ENCODE measurements around the gene LPCAT3.
"Not testable (repeated sequence)": the region's sequence is repeated elsewhere in the genome, so short reads cannot be mapped to it uniquely, and the experiment has no call there.

The LPCAT3 gene

GRCh38 chr12:7018350-7019042 is at the start of gene LPCAT3:
Gene LPCAT3 (minus strand): TSS chr12:7018476. CDS start chr12:7018424, 52 bp downstream.
- DNase-seq (ENCODE audit: low read depth) = peak; percentile 94

GRCh38 chr12:7067096-7067495 is 48.8 kb upstream of the LPCAT3 start:
- no peak for DNase-seq (ENCODE audit: low read depth)

DNA sequence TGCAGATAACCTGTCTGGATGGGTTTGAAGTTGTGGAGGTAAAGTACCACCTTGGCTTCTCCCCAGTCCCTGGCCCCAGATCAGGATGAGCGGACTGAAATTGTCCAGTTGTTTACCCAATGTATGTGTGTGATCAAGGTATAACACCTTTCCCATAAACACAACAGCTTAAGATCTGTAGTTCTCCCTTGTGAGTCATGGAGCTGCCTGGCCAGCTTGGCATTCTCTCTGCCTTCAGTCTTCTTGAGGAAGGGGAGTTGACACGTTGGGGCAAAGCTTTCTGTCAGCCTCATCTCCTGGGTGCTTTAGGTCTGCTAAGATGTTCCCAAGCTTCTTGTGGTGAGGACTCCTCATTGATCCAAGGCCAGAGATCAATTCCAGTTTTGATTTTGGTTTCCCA is 48.3 kb upstream of the LPCAT3 start:
- DNase-seq (ENCODE audit: low read depth) = no peak

DNA sequence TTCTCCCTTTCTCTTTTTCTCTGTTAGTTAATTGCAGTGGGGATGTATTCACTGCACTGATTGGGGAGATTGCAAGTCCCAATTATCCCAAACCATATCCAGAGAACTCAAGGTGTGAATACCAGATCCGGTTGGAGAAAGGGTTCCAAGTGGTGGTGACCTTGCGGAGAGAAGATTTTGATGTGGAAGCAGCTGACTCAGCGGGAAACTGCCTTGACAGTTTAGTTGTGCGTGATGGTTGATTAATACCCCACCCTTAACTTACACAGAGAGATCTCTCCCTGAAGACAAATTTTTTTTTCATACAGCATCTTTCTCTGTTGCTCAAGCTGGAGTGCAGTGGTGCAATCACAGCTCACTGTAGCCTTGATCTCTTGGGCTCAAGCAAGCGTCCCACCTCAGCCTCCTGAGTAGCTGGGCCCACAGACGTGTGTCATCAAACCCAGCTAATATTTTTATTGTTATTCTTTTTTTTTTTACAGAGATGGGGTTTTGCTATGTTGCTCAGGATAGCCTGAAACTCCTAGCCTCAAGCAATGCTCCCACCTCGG is 46.9 kb upstream of the LPCAT3 start:
- DNase-seq (ENCODE audit: low read depth) = no peak

- no peak for DNase-seq (ENCODE audit: low read depth)
Measured at GRCh38 chr12:7064516-7064915, 46.2 kb upstream of the LPCAT3 start.

GRCh38 chr12:7061596-7061995 is 43.3 kb upstream of the LPCAT3 start:
- DNase-seq (ENCODE audit: low read depth) = no peak

- DNase-seq (ENCODE audit: low read depth) = no peak
Measured at GRCh38 chr12:7061138-7061537, 42.9 kb upstream of the LPCAT3 start.

DNA sequence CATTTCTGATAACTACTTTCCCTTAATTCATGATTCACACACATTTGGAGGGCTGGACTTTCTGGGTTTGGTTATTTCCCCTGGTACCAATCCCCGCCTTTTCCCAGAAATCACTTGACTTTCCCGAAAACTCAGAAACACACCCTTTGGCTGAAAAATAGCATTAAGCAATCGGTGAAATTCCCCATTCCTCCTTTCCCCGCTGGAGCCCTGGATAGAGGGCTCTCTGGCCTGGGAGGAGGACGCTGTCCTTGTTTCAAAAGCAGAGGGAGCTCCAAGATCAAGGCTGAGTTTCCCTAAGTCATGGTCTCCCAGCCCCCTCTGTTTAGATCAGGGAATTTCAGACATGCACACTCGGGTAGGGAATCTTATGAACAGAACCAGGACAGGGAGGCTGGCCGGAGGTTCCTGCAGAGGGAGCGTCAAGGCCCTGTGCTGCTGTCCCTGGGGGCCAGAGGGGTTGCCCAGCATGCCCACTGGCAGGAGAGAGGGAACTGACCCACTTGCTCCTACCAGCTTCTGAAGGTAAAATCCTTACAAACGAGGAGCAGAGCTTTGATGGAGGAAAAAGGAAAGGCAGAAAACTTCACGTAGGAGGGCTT is 42.2 kb upstream of the LPCAT3 start, which contains the start of gene C1S:
C1S (plus strand) TSS at position 366 of the 602 bp plus-strand sequence. CDS start 1,195 bp downstream, outside the sequence.
- DNase-seq (ENCODE audit: low read depth) = no peak

DNA sequence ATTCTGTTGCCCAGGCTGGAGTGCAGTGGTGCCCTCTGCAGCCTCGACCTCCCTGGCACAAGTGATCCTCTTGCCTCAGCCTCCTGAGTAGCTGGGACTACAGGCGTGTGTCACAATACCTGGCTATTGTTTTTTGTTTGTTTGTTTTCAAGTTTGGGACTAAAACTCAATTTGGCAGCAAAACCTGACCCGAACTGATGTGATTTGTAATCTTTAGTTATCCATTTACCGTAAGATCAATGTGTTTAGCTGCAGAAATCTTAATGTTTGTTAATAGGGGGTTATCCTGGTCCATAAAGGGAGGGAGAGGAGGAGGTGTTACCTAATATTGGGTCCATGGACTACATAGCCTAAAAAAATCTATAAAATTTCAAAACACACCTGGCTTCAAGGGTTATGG is 41.5 kb upstream of the LPCAT3 start:
- DNase-seq (ENCODE audit: low read depth) = no peak

- DNase-seq (ENCODE audit: low read depth) = no peak
Measured at GRCh38 chr12:7058850-7059395, 40.6 kb upstream of the LPCAT3 start.

DNA sequence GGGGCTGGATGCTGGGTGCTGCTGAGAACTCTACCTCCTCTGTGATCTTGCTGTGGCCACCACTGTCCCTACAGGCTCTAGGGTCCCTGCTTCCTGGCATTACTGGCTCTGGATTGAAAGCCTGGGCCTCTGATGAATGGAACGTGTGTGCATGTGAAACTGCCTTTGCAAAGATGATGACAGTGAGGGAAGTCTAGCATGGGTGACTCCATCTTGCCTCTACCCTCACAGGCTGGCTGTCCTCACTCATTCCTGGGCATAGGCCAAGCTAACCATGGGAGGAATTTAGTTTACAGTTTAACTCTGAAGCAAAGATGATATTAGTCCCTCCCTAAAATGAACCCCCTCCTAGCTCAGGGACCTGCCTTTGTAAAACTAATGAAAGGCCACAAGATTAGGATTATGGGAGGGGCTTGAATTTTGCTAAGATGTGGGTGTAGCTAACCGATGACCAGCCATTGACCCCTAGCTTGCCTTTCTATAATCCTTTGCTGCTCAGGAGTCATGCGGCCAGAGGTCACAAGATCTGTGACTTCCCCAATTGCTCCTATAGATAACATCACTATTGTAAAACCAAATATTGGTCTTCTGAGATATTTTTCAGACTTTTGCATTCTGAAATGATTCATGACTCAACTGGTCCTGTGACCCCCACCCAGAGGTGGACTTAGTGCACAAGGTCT is 40.0 kb upstream of the LPCAT3 start:
- DNase-seq (ENCODE audit: low read depth) = no peak

DNA sequence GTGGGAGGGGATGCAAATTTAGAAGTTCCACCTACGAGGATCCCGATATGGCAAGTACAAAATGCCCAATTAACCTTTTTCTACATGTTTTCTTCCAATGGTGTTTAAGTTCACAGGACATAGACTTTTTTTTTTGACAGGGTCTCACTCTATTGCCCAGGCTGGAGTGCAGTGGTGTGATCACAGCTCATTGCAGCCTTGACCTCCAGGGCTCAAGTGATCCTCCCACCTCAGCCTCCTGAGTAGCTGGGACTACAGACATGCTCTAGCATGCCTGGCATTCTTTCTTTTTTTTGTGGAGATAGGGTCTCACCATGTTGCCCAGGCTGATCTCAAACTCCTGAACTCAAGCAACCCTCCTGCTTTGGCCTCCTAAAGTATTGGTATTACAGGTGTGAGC is 37.5 kb upstream of the LPCAT3 start:
- not testable (repeated sequence) for DNase-seq (ENCODE audit: low read depth)

DNA sequence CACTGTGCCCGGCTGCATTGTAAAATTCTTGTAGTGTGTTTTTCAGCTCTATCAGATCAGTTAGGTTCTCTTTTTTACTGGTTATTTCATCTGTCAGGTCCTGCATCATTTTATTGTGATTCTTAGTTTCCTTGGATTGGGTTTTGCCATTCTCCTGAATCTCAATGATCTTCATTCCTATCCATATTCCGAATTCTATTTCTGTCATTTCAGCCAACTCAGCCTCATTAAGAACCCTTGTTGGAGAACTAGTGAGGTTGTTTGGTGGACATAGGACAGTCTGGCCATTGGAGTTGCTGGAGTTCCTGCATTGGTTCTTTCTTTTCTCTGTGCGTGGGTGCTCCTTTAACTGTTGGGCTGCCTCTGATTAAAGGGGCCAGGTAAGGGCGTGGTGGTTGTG is 36.6 kb upstream of the LPCAT3 start:
- no peak for DNase-seq (ENCODE audit: low read depth)

DNA sequence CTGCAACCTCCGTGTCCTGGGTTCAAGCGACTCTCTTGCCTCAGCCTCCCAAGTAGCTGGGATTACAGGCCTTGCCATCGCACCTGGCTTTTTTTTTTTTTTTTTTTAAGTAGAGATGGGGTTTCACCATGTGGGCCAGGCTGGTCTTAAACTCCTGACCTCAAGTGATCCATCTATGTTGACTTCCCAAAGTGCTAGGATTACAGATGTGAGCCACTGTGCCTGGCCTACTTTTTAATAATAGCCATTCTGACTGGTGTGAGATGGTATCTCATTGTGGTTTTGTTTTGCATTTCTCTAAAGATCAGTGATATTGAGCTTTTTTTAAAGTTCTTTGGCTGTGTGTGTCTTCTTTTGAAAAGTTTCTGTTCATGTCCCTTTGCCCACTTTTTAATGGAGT is 31.7 kb upstream of the LPCAT3 start:
- not testable (repeated sequence) for DNase-seq (ENCODE audit: low read depth)

GRCh38 chr12:7049445-7049951 is 31.2 kb upstream of the LPCAT3 start:
- DNase-seq (ENCODE audit: low read depth) = not testable (repeated sequence)

- DNase-seq (ENCODE audit: low read depth) = no peak
Measured at GRCh38 chr12:7047306-7047705, 29.0 kb upstream of the LPCAT3 start.

DNA sequence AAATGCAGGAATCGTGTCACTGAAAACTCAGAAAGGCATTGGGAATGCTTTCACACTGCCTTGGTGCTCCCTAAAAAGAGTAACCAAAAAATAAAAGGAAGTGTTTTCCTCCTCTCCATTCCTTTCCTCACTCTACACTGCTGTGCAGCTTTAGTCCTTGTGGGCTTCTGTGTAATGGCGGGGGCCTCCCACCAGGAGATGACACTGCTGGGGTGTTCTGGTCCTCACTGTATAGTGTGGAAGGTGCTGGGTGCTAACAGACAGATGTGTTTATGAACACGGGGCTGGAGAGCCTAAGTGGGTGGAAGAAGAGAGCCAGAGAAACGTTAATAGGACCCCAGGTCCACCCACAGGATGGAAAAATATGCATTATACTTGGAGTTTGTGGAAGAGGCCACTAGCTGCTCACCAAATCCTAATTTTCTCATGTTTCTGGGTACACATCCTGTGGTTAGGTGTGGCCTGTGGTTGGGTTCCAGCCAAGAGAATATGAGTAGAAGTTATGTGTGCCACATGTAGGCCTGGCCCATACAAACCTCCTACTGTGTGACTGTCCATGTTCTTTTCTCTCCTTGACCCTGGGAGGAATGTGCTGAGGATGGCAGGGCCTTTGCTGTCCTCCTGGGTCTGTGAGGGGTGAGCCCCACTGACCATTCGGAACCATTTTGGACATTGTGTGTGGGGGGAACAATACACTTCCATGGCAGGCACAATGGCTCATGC is 28.3 kb upstream of the LPCAT3 start:
- DNase-seq (ENCODE audit: low read depth) = no peak

- DNase-seq (ENCODE audit: low read depth) = no peak
Measured at GRCh38 chr12:7045913-7046312, 27.6 kb upstream of the LPCAT3 start.

DNA sequence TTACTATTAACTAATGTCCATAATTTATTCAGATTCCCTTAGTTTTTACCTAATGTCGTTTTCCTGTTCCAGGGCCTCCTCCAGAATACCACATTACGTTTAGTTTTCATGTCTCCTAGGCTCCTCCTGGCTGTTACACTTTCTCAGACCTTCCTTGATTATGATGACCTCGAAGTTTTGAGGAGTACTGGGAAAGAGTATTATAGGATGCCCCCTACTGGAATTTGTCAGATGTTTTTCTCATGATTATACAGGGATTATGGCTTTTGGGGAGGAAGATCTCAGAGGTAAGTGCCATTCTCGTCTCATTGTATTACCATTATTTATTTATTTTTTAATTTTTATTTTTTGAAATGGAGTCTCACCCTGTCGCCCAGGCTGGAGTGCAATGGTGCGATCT is 24.6 kb upstream of the LPCAT3 start:
- DNase-seq (ENCODE audit: low read depth) = no peak

- no peak for DNase-seq (ENCODE audit: low read depth)
Measured at GRCh38 chr12:7039403-7039802, 21.1 kb upstream of the LPCAT3 start.

DNA sequence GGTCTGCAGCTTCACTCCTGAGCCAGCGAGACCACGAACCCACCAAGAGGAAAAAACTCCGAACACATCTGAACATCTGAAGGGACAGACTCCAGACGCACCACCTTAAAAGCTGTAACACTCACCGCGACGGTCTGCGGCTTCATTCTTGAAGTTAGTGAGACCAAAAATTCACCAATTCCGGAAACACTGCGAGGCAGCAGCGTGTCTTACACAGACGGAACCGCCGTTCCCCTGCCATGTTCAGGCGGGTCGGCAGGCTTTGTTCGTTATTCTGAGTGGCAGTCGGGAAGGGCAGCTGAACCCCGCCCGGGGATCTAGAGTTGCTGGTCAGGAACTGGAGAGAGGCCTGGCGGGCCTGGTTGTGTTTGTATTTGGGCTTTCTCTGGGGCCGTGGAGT is 20.3 kb upstream of the LPCAT3 start:
- no peak for DNase-seq (ENCODE audit: low read depth)

GRCh38 chr12:7037411-7037810 is 19.1 kb upstream of the LPCAT3 start:
- not testable (repeated sequence) for DNase-seq (ENCODE audit: low read depth)

Data from activated T-helper 1 cell treated with Interleukin-2 at 50 U/mL for 16 hours (primary cell).